Measurements from ENCODE around the gene PARN.
"Not testable (repeated sequence)": the region's sequence is repeated elsewhere in the genome, so short reads cannot be mapped to it uniquely, and the experiment has no call there.

Gene PARN, protein sequence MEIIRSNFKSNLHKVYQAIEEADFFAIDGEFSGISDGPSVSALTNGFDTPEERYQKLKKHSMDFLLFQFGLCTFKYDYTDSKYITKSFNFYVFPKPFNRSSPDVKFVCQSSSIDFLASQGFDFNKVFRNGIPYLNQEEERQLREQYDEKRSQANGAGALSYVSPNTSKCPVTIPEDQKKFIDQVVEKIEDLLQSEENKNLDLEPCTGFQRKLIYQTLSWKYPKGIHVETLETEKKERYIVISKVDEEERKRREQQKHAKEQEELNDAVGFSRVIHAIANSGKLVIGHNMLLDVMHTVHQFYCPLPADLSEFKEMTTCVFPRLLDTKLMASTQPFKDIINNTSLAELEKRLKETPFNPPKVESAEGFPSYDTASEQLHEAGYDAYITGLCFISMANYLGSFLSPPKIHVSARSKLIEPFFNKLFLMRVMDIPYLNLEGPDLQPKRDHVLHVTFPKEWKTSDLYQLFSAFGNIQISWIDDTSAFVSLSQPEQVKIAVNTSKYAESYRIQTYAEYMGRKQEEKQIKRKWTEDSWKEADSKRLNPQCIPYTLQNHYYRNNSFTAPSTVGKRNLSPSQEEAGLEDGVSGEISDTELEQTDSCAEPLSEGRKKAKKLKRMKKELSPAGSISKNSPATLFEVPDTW

DNA sequence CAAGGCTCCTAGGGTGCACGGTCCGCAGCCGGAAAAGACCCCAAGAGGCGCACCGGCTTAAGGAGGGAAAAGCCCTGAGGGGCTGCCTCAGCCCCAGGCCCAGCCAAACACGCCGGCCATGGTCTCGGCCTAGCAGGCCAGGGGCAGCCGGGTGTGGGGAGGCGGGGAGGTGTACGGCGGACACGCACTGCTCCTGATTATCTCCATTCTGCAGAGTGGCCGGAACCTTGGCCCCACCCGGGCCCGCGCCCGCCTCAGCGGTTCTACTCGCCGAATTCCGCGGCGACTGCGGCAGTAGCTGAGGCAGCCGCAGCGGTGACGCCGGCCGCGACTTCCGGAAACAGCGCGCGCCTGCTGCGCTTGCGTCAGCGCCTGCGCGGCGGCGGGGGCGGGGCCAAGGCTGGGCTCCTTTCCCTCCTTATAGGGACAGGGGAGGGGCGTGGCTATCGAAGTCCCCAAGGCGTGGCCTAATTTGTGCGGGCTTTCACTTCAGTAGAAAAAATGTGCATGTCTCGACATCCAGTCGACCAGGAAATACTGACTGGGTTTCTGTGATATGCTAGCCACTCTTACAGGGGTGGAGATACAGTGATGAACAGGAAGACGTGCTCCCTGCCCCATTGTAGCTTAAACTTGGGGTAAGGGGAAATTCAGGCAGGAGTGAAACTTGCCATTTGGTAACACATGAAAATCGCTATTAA is at the start of gene PARN:
TSS of gene PARN (minus strand) at position 342 of the 701 bp plus-strand sequence. CDS start at position 207, 135 bp downstream.
- peak; percentile 97 for DNase-seq (ENCODE audit: low spot score)

DNA sequence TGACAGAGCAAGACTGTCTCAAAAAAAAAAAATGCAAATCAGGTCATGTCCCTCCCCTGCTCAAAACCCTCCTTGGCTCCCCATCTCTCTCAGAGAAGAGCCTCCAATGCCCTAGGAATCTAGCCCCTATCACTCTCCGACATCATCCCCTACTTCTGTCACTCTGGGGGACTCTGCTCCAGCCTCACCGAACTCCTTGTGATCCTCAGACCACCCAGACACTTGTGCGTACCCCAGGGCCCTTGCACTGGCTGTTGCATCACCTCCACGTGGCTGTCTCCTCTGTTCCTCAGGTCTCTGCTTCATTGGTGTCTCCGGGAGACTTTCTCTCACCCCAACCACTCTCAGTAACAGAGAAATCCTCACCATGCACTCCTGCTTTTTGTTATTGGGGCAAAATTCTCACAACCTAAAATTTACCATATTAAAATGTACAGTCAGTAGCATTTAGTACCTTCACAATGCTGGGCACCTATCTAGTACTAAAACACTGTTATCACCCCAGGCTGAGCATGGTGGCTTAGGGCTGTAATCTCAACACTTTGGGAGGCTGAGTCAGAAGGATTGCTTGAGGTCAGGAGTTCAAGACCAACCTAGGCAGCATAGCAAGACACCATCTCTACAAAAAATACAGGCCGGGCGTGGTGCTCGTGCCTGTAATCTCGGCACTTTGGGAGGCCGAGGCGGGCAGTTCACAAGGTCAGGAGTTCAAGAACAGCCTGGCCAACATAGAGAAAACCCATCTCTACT is 48.9 kb upstream of the PARN start:
- DNase-seq (ENCODE audit: low spot score) = no peak

DNA sequence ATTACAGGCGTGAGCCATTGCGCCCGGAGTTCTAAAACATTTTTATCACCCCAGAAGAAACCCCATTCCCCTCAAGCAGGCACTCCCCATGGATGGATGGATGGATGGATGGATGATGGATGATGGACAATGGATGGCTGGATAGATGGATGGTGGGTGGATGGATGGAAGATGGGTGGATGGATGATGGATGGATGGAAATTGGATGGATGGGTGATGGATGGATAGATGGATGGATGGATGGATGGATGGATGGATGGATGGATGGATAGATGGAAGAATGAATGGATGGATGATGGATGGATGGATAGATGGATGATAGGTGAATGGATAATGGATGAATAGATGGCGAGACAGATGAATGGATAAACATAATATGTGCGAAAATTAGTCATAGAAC is 47.6 kb upstream of the PARN start:
- no peak for DNase-seq (ENCODE audit: low spot score)

DNA sequence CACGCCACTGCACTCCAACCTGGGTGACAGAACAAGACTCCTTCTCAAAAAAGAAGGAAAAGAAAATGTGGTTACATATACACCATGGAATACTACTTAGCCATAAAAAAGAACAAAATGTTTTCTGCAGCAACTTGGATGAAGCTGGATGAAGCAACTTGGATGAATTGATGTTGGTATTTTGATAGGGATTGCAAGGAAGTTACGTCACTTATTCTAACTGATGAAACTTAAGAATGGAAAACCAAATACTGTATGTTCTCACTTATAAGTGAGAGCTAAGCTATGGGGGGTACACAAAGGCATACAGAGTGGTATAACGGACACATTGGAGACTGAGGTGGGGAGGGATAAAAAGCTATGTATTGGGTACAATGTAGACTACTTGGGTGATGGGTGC is 46.6 kb upstream of the PARN start:
- no peak for DNase-seq (ENCODE audit: low spot score)

DNA sequence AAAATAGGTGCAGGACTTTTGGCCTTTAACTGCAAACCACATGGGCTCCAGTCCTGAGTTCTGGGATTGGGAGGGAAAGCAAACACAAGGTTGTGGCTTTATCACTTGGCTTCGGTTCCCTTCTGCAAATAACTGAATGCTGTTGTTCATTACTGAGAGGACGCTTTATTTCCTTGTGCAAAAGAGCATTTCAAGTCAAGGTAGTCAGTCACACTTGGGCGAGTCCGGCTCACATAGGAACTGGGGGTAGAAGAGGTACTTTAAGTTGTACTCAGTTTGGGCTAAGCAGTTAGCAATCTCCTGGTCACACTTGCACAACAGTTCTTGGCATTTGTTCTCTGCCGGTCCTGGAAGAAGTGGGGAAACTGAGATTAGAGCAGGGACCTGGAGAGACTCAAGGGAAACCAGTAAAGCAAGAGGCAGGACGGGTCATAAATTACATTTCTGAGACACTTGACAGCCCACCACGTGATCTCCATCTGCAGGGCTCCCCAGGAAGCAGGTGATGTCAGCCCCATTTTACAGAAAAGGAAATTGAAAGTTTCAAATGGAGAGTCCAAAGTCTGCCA is 42.4 kb upstream of the PARN start:
- no peak for DNase-seq (ENCODE audit: low spot score)

DNA sequence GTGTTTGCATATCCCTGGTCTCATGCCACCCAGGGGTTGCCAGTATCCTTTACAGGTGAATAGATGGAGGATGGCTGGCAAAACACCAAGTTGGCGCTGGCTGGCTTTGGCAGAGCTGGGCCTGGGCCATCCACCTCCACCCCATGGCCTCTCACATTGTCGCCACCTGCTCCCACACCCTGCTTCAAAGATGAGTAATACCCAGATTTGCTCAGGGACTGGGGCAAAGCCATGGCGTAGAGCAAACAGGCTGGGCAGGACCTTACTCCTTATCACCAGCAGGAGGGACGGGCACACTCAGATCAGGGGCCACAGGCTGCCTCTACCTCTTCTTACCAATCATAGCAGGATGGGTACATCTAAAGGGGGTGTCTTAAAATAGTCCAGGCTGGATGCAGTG is 39.7 kb upstream of the PARN start:
- no peak for DNase-seq (ENCODE audit: low spot score)

DNA sequence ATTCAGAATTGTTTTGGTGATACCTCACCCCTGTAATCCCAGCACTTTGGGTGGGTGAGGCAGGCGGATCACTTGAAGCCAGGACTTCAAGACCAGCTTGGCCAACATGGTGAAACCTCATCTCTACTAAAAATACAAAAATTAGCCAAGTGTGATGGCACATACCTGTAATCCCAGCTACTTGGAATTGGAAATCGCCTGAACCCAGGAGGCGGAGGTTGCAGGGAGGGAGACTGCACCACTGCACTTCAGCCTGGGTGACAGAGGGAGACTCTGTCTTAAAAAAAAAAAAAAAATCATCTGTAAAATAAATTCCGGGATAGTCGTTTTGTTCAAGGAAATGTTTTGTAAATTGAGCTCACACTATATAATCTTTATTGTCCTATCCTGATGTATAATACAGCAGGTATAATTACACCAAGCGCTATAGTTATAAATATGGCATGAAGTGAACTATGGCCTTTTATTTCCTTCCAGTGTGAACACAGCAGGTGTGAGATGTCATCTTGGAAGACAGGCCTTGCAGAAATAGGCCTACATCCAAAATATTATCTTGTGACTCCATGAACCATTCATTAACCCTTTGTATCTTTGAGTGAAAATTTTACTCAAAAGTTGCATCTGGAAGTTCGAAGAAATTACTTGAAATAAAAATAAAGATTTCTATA is 38.6 kb upstream of the PARN start:
- no peak for DNase-seq (ENCODE audit: low spot score)

DNA sequence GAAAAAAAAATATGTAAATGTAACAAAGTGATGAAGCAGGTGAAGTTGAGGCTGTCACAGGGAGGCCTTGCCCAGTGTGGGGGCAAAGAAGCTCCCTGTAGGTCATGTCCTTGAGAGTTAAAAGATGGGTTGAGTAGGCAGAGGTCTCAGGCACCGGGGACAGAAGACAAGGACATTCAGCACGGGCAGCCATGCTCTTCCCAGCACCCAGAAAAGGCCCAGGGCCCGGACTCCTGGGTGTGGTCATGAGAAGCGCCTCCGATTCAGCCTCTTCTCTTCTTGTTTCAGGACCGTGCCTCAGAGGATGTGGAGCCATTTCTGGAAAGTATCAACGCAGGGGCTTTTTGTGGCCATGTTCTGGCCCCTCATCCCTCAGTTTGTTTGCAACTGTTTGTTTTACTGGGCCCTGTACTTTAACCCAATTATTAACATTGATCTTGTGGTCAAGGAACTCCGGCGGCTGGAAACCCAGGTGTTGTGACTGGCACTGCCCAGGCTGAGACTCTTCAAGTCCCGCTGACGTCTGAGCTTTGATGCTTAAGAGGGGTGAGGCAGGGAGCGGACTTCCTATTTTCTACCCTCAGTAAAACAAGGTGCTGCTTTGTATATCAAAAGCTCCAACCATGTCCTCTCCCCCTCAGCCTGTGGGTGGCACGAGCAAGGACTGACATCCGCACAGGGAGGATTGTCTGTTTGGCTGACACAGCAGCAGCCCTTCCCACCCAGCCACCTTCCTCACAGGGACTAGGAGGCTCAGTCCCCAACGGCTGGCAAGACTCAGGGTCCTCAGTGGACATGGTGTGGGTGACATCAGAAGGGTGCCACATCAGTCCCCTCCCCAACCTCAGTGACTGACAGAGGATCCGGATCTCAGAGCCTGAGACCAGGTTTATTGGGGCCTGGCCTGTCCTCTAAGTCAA is 37.5 kb upstream of the PARN start:
- DNase-seq (ENCODE audit: low spot score) = no peak

DNA sequence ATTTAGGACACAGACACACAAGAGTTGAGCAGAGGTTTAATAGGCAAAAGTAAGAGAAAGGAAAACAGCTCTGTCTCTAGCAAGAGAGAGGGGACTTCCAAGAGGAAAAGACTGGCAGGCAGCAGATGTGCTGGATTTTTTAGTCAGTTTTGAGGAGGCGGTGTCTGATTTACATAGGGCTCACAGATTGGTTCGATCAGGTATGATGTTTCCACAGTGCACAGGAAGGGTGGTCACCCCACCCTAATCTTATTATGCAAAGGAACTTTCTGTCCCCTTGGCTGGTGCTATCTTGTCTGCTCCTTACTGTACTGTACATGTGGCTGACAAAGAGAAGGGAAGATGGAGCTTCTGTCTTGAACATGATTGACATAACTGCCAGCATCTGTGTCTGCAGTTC is 28.0 kb upstream of the PARN start:
- DNase-seq (ENCODE audit: low spot score) = no peak

DNA sequence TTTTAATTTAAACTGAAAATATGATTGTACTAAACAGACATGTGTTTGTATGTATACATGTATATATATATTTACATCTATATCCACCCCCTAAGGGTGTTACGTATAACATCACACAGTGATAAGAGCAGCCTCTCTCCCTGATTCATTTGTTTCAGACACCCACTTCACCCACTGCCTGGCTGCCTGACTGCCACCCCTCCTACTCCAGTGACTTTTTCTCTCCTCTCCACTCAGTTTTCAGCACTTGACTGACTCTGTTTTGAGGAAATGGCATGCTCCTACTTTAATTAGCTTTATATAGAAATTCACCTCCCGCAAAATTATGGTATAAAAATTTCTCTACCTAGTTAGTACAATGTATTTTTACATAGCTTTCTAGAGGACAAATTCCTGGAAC is 22.7 kb upstream of the PARN start:
- no peak for DNase-seq (ENCODE audit: low spot score)

DNA sequence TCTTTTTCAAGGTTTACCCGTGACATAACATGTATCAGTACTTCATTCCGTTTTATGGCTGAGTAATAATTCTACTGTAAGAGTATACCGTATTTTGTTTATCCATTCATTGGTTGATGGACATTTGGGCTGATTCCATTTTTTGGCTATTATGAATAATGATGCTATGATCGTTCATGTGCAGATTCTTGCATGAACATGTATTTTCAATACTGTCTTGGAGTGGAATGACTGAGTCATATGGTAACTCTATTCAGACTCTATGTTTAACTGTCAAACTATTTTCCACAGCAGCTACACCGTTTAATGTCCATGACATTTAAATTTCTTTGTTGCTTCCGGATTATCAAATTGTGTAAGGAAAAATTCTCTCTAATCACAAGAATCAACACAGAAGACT is 20.6 kb upstream of the PARN start:
- no peak for DNase-seq (ENCODE audit: low spot score)

DNA sequence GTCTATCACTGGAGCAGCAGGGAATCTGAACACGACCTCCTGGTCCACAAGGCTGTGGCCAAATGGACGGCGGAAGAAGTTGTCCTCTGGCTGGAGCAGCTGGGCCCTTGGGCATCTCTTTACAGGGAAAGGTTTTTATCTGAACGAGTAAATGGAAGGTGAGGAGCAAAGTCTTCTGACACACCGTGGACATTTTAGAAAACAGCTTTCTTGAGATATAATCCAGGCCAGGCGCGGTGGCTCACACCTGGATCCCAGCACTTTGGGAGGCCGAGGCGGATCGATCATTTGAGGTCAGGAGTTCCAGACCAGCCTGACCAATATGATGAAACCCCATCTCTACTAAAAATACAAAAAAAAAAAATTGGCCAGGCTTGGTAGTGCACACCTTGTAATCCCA is 19.8 kb upstream of the PARN start:
- DNase-seq (ENCODE audit: low spot score) = no peak

DNA sequence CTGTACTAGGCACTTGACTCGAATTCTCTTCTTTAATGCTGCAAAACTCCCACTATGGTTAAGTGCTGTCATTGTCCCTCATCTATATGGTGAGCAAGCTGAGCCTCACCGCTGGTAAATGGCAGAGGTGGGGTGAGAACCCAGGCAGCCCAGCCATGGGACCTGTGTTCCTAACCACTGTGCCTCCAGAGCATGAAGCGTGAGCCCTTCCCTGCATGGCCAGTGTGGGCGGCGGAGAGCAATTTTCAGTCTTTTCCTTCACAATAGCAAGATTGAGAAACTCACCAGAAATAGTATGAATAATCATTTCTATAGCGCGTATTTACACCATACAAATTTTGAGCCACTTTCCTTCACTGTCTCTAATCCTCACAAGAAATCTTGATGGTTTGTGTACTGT is 11.9 kb upstream of the PARN start:
- no peak for DNase-seq (ENCODE audit: low spot score)

DNA sequence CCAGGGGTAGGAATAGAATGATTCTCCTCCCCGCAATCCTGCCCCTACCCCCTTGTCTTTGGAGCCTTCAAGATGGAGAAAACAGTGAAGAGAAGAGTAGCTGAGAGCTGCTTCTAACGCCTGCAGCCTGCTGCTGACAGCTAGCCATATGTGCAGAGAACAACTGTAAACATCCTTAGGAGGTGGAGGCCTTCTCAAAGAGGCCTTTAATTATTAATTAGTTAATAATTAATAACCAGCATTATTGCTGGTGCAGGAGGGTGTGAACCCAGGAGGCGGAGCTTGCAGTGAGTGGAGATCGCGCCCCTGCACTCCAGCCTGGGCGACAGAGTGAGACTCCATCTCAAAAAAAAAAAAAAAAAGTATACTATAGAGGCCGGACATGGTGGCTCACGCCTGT is 11.1 kb upstream of the PARN start:
- DNase-seq (ENCODE audit: low spot score) = no peak

DNA sequence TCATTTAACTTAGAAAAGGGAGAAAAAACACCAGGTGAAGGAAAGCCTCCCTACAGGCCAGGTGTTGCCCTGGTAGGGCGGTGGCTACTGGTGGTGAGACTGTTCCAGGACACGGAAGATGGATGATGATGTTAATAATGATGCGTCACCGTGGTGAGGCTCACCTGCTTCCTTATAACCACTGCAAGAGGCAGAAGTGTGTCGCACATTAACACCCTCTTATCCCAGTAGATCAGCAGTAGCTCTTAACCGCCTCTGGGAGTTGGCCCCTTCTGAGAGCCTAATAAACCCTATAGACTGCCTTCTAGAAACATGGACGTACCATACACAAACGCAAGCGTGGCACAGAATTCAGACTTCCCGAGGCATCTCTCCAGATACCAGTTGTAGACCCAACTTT is 10.5 kb upstream of the PARN start:
- no peak for DNase-seq (ENCODE audit: low spot score)

DNA sequence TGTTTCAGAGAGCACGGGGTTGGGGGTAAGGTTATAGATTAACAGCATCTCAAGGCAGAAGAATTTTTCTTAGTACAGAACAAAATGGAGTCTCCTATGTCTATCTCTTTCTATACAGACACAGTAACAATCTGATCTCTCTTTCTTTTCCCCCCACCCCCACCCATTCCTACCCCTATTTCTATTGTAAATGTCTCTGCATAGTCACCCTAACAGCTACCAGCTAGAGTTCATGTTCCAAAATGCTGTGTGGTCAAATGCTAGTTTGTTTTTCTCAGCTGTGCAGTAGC is 6.8 kb upstream of the PARN start:
- DNase-seq (ENCODE audit: low spot score) = not testable (repeated sequence)

DNA sequence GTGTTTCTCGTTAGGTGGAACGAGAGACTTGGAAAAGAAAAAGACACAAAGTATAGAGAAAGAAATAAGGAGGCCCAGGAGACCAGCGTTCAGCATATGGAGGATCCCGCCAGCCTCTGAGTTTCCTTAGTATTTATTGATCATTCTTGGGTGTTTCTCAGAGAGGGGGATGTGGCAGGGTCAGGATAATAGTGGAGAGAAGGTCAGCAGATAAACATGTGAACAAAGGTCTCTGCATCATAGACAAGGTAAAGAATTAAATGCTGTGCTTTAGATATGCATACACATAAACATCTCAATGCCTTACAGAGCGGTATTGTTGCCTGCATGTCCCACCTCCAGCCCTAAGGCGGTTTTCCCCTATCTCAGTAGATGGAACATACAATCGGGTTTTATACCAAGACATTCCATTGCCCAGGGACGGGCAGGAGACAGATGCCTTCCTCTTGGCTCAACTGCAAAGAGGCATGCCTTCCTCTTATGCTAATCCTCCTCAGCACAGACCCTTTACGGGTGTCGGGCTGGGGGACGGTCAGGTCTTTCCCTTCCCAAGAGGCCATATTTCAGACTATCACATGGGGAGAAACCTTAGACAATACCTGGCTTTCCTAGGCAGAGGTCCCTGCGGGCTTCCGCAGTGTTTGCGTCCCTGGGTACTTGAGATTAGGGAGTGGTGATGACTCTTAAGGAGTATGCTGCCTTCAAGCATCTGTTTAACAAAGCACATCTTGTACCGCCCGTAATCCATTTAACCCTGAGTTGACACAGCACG is 6.3 kb upstream of the PARN start:
- DNase-seq (ENCODE audit: low spot score) = not testable (repeated sequence)

DNA sequence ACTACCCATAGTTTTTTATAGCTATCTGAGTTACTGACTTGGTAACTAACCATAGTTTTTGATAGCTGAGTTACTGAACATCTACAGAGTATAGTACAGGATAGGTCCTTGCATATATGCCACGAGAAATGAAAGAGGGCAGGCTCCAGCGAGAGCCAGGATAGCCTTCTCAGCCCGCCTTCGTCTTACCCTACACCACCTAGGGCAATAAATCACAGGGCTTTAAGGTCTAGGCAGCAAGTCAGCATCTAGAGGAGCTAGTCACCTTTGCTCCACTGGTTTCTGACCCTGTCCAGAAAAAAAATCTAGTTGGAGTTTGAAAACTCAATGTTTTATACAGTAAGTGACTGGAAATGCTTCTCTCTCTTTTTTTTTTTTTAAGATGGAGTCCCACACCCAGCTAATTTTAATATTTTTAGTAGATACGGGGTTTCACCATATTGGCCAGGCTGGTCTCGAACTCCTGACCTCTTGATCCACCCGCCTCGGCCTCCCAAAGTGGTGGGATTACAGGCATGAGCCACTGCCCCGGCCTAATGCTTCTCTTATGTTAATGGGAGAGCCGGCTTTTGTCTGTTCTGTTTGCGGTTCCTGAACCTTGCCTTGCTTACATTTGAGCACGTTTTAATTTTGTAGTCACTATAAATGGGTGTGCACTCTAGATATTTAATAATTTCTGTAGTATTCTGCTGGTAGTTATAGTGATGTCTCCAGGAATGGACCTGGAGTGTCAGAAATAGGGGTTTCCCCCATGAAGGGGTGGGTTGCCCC is 5.5 kb upstream of the PARN start:
- no peak for DNase-seq (ENCODE audit: low spot score)

DNA sequence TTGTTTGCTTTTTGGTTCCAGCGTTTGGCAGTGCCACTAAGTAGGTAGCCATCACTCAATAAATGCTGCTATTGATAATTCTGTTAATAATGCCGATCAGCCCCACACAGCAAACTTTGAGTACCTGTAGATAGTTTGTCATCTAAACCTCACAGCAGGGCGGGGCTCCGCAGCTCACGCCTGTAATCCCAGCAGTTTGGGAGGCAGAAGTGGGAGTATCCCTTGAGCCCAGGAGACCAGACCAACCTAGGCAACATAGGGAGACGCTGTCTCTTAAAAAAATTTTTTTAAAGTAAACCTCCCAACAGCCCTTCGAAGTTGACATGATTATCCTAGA is 4.3 kb upstream of the PARN start:
- DNase-seq (ENCODE audit: low spot score) = no peak
